ENCODE measurements around the gene TRMT44. TPM values are rescaled to one million over a fixed set of nuclear protein-coding genes. Genes with fewer than 3 reads are reported as not detected.

Gene TRMT44
- total RNA-seq, 1 donor from 2014 or later, result 20.1 TPM

GRCh38 chr4:8465615-8466611 is 25.3 kb downstream of the TRMT44 start:
- DNase-seq (ENCODE audit: low read depth), result no peak

DNA sequence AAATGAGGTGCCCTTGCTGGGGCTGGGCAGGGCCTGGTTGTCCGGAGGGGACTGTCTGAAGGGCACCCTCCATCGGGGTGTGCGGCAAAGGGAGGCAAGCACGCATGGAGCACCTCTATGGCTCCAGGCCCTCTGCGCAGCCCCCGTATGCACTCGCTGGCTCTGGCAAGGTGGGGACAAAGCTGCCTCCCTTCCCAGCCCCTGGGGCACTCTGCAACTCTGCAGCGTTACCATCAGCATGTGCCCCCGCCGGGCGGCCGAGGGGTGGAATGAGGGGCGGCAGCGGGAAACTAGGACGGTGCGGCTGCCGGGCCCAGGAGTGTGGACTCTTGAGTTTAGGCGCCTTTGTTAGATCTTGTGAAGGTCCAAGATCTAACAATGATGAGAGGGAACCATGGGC is 26.4 kb downstream of the TRMT44 start:
- DNase-seq (ENCODE audit: low read depth), result no peak

DNA sequence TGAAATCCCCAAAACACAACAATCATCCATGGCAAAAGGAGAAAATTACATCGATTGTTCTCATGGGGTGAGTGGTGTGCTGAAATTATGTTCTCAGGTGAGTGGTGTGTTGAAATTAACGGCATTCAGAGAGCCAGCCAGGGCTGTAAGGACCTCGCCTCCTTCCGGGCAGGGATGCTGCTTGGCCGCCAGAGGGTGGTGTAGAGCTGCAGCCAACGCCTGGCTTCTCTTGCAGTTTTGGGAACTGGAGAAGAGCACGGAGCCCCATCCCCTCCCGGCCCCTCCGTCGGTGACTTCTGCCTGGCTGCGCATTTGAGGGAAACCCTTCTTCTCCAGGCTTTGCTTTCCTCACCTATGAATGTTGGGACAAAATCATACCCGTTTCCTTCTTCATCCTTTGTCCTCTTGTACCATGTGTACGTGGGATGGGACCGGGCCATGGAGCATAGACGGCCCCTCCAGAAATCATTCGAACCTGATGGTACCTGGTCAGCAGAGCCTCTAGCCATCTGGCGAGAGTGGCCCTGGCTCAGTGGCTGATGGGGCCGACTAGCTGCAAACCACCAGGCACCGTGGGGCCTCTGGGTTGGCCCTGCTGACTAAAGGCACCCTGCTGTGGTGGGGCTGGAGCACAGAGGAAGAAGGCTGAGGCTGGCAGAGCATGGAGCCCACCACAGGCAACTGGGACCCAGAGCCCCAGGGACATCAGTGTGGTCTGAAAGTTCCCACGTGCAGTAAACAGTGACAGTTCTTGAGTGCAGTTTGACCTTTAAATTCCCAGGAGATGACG is 28.4 kb downstream of the TRMT44 start:
- DNase-seq (ENCODE audit: low read depth), result peak; percentile 65

GRCh38 chr4:8469550-8469949 is 29.0 kb downstream of the TRMT44 start:
- no peak for DNase-seq (ENCODE audit: low read depth)

- DNase-seq (ENCODE audit: low read depth), result no peak
Measured at GRCh38 chr4:8470451-8471024, 30.0 kb downstream of the TRMT44 start.

GRCh38 chr4:8471211-8471875 is 30.8 kb downstream of the TRMT44 start:
- no peak for DNase-seq (ENCODE audit: low read depth)

DNA sequence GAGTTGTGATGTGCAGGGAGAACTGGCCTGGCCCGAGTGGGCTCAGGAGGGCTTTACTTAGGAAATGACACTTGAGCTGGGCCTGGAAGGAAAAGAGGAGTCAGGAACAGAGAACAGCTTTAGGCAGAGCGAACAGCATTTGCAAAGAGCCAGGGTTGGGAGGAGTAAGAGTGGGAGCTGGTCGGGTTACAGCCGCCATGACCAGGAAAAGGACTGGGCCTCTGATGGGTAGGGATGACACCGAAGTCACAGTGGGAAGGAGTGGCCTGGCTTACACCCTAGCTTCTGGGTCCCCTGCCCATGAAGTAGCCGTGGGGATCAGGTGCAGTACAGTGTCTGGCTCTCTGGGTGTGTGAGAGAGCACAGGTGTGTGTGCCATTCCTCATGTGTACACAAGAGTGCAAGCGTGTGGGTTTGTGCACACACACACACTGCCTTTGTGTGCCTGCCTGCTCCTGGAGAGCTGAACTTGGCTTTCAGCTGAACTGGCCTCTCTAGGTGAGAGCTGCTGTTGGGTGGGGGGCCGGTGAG is 31.6 kb downstream of the TRMT44 start:
- no peak for DNase-seq (ENCODE audit: low read depth)

DNA sequence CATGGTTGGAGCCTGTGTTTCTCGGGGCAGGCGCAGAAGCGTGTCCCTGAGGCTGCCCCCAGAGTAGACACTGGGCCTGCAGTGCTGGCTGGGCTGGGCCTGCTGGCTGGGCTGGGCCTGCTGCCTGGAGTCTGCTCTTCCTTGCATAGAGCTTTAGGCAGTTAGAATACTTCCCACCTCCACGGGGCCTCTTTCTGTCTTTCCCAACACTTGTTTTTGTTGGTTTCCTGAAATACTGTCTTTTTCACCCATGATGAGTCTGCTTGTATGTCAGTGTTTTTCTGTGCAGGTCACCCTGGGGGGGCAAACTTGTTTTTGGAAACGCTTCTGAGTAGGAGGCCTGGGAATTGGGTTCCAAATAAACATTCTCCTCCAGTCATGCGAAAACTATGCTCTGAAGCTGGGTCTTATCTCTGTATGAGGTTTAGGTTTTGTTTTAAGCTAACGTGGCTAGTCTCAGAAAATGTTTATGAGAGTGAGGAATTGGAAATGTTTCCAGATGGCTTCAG is 32.2 kb downstream of the TRMT44 start:
- DNase-seq (ENCODE audit: low read depth), result peak; percentile 33

DNA sequence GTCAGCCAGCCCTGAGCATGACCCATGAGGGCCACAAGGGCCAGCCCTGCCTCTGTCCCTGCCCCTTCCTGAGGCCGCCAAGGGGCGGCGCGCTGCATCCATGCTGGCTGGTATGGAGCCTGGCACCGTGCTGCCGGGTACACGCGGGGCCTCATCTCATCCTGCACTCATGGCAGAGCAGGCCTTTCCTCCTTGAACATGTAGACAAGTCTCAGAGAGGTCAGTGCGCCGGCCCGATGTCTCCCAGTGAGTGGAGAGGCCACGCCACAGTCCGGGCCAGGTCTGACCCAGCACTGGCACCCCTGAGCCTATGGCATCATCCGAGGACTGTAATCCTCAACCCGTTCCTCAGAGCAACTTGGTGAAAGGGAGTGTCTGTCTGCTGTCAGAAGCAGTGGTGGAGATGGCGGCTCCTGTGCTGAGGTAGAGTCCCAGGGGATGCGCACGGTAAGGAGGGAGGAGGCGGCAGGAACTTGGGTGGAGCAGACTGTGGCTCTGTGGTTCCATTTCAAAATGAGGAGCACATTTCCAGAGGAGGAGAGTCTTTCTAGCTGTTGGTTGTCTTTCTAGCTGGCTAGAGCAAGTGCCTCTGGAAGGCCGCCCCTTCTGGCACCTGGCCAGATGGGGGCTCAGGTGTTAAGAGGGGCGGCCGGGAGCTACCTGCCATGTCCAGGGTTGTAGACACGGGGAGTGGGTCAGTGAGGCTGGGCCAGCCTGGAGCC is 32.8 kb downstream of the TRMT44 start:
- no peak for DNase-seq (ENCODE audit: low read depth)

DNA sequence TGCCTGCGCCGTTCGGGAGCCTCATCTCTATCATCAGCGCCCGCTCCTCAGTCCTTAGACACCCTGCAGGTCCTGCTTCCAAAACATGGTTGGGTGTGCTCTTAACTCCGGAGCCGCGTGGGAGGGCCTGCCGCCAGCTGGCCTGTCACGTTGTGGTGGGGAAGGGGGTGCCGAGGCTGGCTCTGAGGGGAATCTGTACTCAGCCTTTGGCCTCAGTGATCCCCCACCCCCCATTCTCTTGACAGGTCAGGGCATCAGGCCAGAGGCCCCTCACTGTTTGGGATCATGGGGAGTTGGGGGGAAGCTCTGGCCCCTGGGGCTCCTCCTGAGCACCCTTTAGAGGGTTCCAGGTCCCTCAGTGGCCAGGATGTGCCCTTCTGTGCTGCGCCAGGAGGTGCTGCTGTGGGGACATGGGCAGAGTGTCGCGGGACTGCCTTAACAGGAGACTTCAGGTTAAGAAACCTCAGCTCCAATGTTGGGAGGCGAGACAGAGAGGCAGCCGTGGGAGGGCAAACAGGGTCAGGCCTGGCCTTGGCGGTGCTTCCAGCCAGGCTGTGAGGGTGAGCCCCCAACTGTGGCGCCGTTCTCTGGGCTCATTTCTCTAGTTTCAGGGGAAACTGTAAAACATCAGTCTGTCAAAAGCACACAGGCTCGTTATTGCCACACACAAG is 33.5 kb downstream of the TRMT44 start:
- no peak for DNase-seq (ENCODE audit: low read depth)

GRCh38 chr4:8474856-8475255 is 34.3 kb downstream of the TRMT44 start:
- no peak for DNase-seq (ENCODE audit: low read depth)

DNA sequence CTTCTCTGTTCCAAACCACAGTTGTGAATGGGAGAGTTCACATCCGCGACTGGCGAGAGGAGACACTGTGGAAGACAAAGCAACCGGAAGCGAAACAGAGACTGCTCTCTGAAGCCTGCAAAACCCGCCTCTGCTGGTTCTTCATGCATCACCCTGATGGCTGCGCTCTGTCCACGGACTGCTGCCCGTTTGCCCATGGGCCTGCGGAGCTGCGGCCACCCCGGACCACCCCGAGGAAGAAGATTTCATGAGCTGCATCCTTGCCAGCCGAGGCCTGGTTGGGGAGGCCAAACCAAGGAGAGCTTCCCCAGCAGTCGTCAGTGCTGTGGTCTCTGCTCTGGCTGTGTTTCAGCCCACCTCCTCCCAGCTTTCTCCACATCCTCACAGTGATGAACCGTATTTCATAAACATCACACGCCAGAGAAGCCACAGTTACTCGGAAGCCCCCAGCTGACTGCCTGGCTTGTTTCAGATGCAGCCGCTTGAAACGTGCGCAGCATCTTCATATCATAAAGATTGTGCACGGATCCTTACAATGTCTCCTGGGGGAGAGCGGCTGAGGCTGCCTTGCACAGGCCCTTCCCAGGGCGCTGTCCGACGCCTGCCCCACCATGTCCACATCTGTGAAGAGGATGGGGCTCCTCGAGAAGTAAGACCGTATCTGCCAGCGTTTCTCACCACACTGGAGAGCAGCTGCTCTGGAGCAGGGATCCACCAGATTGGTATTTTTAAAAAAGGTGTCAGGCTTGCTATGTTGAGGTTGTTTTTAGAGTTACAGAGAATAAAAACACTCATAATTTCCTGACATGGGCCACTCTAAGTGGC is 35.4 kb downstream of the TRMT44 start:
- no peak for DNase-seq (ENCODE audit: low read depth)

GRCh38 chr4:8477095-8477635 is 36.6 kb downstream of the TRMT44 start:
- no peak for DNase-seq (ENCODE audit: low read depth)

DNA sequence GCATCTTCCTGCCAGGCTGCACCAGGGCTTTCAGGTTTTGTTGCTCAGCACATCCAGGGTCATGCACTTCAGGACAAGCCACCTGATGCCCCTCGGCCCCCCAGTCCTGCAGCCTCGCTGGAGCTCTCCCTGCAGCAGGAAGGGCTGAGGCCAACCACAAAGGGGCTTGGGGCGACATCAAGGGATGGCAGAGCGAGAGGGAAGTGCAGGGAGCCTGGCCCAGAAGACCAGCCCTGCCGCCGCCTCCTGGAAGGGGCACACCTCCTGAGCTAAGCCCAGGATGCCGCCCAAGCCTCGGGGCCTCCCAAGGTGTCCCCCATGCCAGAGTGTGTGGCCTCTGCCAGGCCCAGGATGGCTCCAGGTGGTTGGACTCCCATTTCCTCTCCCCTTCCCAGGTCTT is 37.1 kb downstream of the TRMT44 start:
- no peak for DNase-seq (ENCODE audit: low read depth)

DNA sequence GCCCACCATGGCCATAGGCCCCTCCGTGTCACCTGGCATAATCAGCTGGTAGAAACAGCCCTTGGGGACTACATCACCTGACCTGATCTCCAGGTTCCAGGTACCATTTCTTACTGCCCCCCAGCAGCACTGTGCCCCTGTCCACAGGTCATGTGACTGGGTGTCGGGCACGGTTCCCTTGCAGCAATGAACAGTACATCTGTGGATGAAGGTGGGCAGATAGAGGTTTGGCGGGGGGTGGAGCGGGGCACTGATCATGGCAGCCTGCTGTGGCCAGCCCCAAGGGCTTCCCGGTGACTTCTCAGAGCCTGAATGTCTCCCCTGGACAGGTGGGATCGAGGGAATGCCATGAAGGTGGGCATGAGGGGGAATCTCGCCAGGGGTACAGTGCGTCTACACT is 37.8 kb downstream of the TRMT44 start:
- DNase-seq (ENCODE audit: low read depth), result no peak

GRCh38 chr4:8478801-8479744 is 38.5 kb downstream of the TRMT44 start:
- DNase-seq (ENCODE audit: low read depth), result no peak

DNA sequence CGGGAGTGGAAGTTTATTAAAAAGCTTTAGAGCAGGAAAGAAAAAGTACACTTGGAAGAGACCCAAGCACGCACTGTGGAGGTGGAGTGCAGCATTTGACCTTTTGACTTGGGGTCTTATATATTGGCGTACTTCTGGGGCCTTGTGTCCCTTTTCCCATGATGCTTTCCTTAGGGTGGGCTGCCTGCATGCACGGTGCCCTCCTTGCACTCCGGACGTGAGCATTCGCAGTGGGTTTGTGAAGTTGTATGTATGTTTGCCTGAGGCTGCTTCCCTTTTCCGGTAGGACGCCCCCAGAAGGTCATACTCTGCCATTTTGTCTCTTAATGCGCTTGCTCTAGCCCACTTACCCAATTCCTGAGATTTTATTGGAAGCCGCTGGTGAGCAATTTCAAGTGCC is 39.6 kb downstream of the TRMT44 start:
- DNase-seq (ENCODE audit: low read depth), result no peak

All from myocyte (in vitro differentiated cells).